Gastrocnemius medialis (tissue), 4 donors: ENCODE measurements around the gene CDKN3. TPM values are rescaled to one million over a fixed set of nuclear protein-coding genes. Genes with fewer than 3 reads are reported as not detected.

ENCODE experiments used
- ATAC-seq, 2 donors: fragments of 150-250 bp; one replicate each; pipeline ENCODE4 v1.9.1; 2016
- DNase-seq, 2 donors: peaks; one replicate each; pipeline ENCODE4 v3.0.0-alpha.2; 2019
- H3K27ac ChIP-seq, 4 donors: fragments of 200-600 bp; sonication (generic); 1 replicate in 1 of 4; 2 replicates in 3 of 4; pipeline ENCODE4 v1.5.1; 2016 to 2018; ENCODE audit warnings: mild to moderate bottlenecking in 2 of 4, moderate library complexity in 1 of 4
- H3K27me3 ChIP-seq, 3 donors: fragments of 200-600 bp; sonication (generic) in 2 of 3; 1 replicate in 1 of 3; 2 replicates in 2 of 3; pipeline versions ENCODE4 v1.5.1 to v1.6.0; 2016 to 2019; ENCODE audit warnings: mild to moderate bottlenecking in 1 of 3, moderate library complexity in 1 of 3
- H3K36me3 ChIP-seq, 2 donors: fragments of 200-600 bp; sonication (generic) in 1 of 2; one replicate each; pipeline ENCODE4 v1.5.1; 2017 to 2018
- H3K4me1 ChIP-seq, 2 donors: fragments of 200-600 bp; sonication (generic) in 1 of 2; one replicate each; pipeline ENCODE4 v1.5.1; 2016 to 2017; ENCODE audit warnings: mild to moderate bottlenecking in 2 of 2
- H3K4me3 ChIP-seq, 4 donors: fragments of 200-600 bp; sonication (generic) in 3 of 4; 1 replicate in 1 of 4; 2 replicates in 3 of 4; pipeline ENCODE4 v1.5.1; 2016 to 2019; ENCODE audit warnings: mild to moderate bottlenecking in 2 of 4
- H3K9me3 ChIP-seq, 3 donors: fragments of 200-600 bp; sonication (generic) in 2 of 3; 1 replicate in 1 of 3; 2 replicates in 2 of 3; pipeline ENCODE4 v1.5.1; 2016 to 2019
- CTCF ChIP-seq, 5 experiments: fragments of 450-650 bp in 3 of 5; fragments of 200-600 bp in 2 of 5; sonication (generic) in 2 of 5; IDR thresholded peaks in 4 of 5; conservative IDR thresholded peaks in 1 of 5; 1 replicate in 4 of 5; 2 replicates in 1 of 5; pipeline ENCODE4 v1.5.1; 2016 to 2019; ENCODE audit warnings: antibody characterized with exemption in 5 of 5, mild to moderate bottlenecking in 3 of 5, moderate library complexity in 3 of 5
- POLR2A ChIP-seq, 2 donors: fragments of 450-650 bp; IDR thresholded peaks; one replicate each; pipeline ENCODE4 v1.6.1; 2017; ENCODE audit warnings: antibody characterized with exemption in 2 of 2, mild to moderate bottlenecking in 2 of 2, moderate library complexity in 2 of 2
- in situ Hi-C, 4 donors: fragments of 200-750 bp; cut with MboI; loops; one replicate each; pipeline versions ENCODE4 v1.15.0 to v1.8.0; 2017; ENCODE audit warnings: low sequenced_read_pairs in 4 of 4
- intact Hi-C: fragments of 100-400 bp; cut with DNase I; formaldehyde crosslinking; loops from one replicate; pipeline ENCODE4 v1.15.1; 2023; ENCODE audit warnings: low total_unique reads
- total RNA-seq, 4 donors: library from RNA; depleted of rRNA; stranded (reverse); fragments of >200 nt; gene quantifications; one replicate each; pipeline versions ENCODE4 v1.1.0 to v1.2.3, GENCODE V29; 2016

Gene CDKN3
- total RNA-seq, 4 donors from 2014 or later = 1.2 to 5.1 (median 1.6) TPM

- Histone ChIP-seq H3K4me1 (peaks cover 0 to 3% of the 10 kb centered on the region in 2 donors), H3K9me3 (no peaks in the 10 kb centered on the region), H3K27ac (no peak overlapping the region), H3K36me3 (no peaks in the 10 kb centered on the region), H3K27me3 (peaks cover 0 to 4% (median 0%) of the 10 kb centered on the region in 3 donors), H3K4me3 (no peak overlapping the region)
- no peak for DNase-seq
- intact Hi-C loops = no loop called here
- in situ Hi-C loops = no loop called here
- no peak for TF ChIP-seq POLR2A (IDR thresholded peaks at IDR 0.05)
- no peak for TF ChIP-seq CTCF (IDR thresholded peaks at IDR 0.05 in 4 of 5, conservative IDR thresholded peaks at IDR 0.05 in 1 of 5)
- no peak for ATAC-seq
Observed at GRCh38 chr14:54354968-54355641, 41.7 kb upstream of the CDKN3 start.

- H3K4me3 ChIP-seq = no peak overlapping the region
- peaks cover 0 to 4% (median 0%) of the 10 kb centered on the region in 3 donors for H3K27me3 ChIP-seq
- intact Hi-C loops = no loop called here
- no peak for ATAC-seq
- TF ChIP-seq POLR2A (IDR thresholded peaks at IDR 0.05) (no peak), CTCF (IDR thresholded peaks at IDR 0.05 in 4 of 5, conservative IDR thresholded peaks at IDR 0.05 in 1 of 5) (no peak)
- DNase-seq = no peak
- in situ Hi-C loops = no loop called here
- H3K4me1 ChIP-seq = no peaks in the 10 kb centered on the region
- H3K36me3 ChIP-seq = no peaks in the 10 kb centered on the region
- no peaks in the 10 kb centered on the region for H3K9me3 ChIP-seq
- no peak overlapping the region for H3K27ac ChIP-seq
Observed at GRCh38 chr14:54355698-54356097, 41.1 kb upstream of the CDKN3 start.

- no peak for ATAC-seq
- H3K4me1 ChIP-seq = no peaks in the 10 kb centered on the region
- in situ Hi-C loops = no loop called here
Observed at GRCh38 chr14:54356172-54356571, 40.6 kb upstream of the CDKN3 start.

GRCh38 chr14:54360667-54361066 is 36.1 kb upstream of the CDKN3 start:
- TF ChIP-seq CTCF (IDR thresholded peaks at IDR 0.05 in 4 of 5, conservative IDR thresholded peaks at IDR 0.05 in 1 of 5) = no peak
- Histone ChIP-seq H3K27me3 (no peaks in the 10 kb centered on the region), H3K4me3 (no peak overlapping the region), H3K27ac (no peak overlapping the region), H3K36me3 (no peaks in the 10 kb centered on the region), H3K9me3 (no peaks in the 10 kb centered on the region), H3K4me1 (peaks cover 0 to 3% of the 10 kb centered on the region in 2 donors)
- intact Hi-C loops = no loop called here
- in situ Hi-C loops = no loop called here
- DNase-seq (no peak), ATAC-seq (no peak)

More at GRCh38 chr14:54356172-54356571, 40.6 kb upstream of the CDKN3 start:
- no peaks in the 10 kb centered on the region for H3K36me3 ChIP-seq
- H3K27me3 ChIP-seq = peaks cover 0 to 4% (median 0%) of the 10 kb centered on the region in 3 donors
- no peak overlapping the region for H3K27ac ChIP-seq
- no peaks in the 10 kb centered on the region for H3K9me3 ChIP-seq
- intact Hi-C loops = no loop called here
- no peak for TF ChIP-seq POLR2A (IDR thresholded peaks at IDR 0.05)
- no peak for TF ChIP-seq CTCF (IDR thresholded peaks at IDR 0.05 in 4 of 5, conservative IDR thresholded peaks at IDR 0.05 in 1 of 5)
- no peak for DNase-seq
- no peak overlapping the region for H3K4me3 ChIP-seq

GRCh38 chr14:54362089-54362504 is 34.7 kb upstream of the CDKN3 start:
- H3K36me3 ChIP-seq = no peaks in the 10 kb centered on the region
- H3K27me3 ChIP-seq = no peaks in the 10 kb centered on the region
- intact Hi-C loops = no loop called here
- in situ Hi-C loops = no loop called here
- no peak for ATAC-seq
- H3K9me3 ChIP-seq = no peaks in the 10 kb centered on the region
- TF ChIP-seq CTCF (IDR thresholded peaks at IDR 0.05 in 4 of 5, conservative IDR thresholded peaks at IDR 0.05 in 1 of 5) (no peak), POLR2A (IDR thresholded peaks at IDR 0.05) (no peak)
- no peak overlapping the region for H3K4me3 ChIP-seq
- H3K4me1 ChIP-seq = peaks cover 0 to 9% of the 10 kb centered on the region in 2 donors
- H3K27ac ChIP-seq = no peak overlapping the region
- DNase-seq = no peak
